GM12875 (cell line): ENCODE measurements around the gene DAPP1.
"Not testable (repeated sequence)": the region's sequence is repeated elsewhere in the genome, so short reads cannot be mapped to it uniquely, and the experiment has no call there.

Source experiments
- H3K4me3 ChIP-seq: one replicate; pipeline ENCODE4 v1.5.1; 2011; ENCODE audit warnings: low read depth, low read length, control low read depth
- CTCF ChIP-seq: IDR thresholded peaks from 2 replicates; pipeline ENCODE4 v1.5.1; 2011; ENCODE audit warnings: low read depth, mild to moderate bottlenecking, control low read depth, inconsistent platforms, low read length, moderate library complexity, borderline replicate concordance; ENCODE audit not compliant: insufficient read depth

The DAPP1 gene

DNA sequence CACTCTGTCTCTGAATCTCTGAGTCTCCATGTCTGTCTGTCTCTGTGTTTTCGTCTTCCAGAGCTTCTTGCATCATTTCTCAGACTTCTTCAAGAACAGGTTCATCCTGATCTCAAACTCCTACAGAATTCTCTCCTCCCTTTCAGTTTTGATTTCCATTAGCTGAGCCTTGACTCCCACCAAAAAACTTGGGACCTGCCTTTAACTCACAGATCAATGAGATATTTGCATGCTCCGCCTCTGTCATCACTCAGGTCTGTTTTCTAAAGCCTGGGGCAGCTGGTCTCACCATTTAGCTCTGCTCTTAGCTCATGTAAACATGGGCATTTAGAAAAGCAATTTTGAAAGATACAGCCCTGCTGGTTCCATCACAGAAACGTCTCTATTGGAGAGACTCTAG is 8.6 kb downstream of the DAPP1 start:
- no peak overlapping the region for H3K4me3 ChIP-seq
- no peak for TF ChIP-seq CTCF

DNA sequence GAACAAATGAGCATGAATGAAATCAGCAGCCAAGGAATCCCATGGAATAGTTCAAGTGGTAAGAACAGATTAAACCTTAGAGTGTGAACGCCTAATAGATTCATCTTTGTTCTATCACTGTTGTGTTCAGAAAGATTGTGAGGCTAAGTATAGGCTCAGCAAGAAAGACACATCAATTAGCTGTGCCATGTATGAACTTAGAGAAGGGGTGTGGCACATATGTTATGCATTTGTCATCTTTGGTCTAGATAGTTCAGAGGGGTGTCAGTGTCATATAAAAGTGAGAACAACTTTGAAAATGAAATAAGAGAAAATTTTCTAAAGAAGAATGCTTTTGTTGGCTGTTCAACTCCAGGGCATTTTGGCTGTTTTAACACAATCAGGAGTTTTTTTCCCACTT is 9.4 kb downstream of the DAPP1 start:
- H3K4me3 ChIP-seq: no peak overlapping the region
- no peak for TF ChIP-seq CTCF

- no peak for TF ChIP-seq CTCF
- no peak overlapping the region for H3K4me3 ChIP-seq
Observed at GRCh38 chr4:99827454-99827853, 10.8 kb downstream of the DAPP1 start.

DNA sequence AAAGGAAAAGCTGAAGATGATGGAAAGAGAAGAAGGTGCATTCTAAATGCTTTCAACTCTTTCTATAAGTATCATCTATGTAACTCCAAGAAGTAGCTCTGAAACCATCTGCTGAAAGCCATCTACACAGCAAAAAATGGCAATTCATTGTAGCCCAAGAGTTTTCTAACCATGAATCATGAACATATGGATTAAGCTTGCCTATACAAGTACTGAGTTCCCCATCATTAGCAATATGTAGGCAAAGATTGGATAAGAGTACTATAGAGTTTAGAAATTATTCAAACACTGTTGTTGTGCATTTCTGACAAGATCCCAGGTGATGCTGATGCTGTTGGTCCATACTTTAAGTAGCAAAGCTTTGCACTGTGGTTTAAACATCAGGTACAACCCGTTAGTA is 11.2 kb downstream of the DAPP1 start:
- no peak for TF ChIP-seq CTCF
- no peak overlapping the region for H3K4me3 ChIP-seq

DNA sequence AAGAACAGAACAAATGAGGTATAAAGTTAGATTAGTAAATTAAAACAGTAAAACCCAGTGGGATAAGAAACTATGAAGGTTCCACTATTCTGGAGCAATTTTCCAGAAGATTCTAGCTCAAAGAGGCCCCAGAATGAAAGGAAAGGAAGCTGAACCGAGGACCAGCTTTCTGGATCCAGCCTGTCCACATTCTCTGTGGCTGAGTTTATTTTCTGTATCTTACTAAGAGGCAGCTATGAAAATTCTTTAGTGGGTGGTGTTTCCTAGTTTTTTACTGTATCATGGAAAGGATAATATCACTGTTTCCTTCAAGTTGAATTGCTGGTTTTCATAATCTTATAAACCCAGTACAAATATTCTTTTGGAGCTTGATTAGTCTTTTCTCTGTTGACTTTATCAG is 11.8 kb downstream of the DAPP1 start:
- TF ChIP-seq CTCF: no peak
- H3K4me3 ChIP-seq: no peak overlapping the region

DNA sequence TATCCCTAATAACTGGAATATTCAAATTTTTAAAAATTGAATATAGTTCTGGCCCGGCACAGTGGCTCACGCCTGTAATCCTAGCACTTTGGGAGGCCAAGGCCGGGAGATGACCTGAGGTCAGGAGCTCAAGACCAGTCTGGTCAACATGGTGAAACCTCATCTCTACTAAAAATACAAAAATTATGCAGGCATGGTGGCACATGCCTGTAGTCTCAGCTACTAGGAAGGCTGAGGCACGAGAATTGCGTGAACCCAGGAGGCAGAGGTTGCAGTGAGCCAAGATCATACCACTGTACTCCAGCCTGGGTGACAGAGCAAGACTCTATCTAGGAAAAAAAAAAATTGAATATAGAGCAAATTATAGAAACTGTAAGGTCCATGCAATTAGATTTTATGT is 13.4 kb downstream of the DAPP1 start:
- not testable (repeated sequence) for H3K4me3 ChIP-seq

- no peak overlapping the region for H3K4me3 ChIP-seq
- no peak for TF ChIP-seq CTCF
Observed at GRCh38 chr4:99832321-99832720, 15.7 kb downstream of the DAPP1 start.

GRCh38 chr4:99832758-99833157 is 16.1 kb downstream of the DAPP1 start:
- H3K4me3 ChIP-seq: no peak overlapping the region
- TF ChIP-seq CTCF: no peak
